Activated naive CD8-positive, alpha-beta T cell treated with anti-CD3 and anti-CD28 coated beads for 36 hours (primary cell): Measurements from ENCODE around the gene STX16. TPM values are rescaled to one million over a fixed set of nuclear protein-coding genes. Genes with fewer than 3 reads are reported as not detected.
"Not testable (repeated sequence)": the region's sequence is repeated elsewhere in the genome, so short reads cannot be mapped to it uniquely, and the experiment has no call there.

Source experiments
- DNase-seq: peaks from one replicate; pipeline ENCODE4 v3.0.0; 2021
- H3K27ac Mint-ChIP-seq: one replicate; pipeline ENCODE4 v1.8.0; 2022; ENCODE audit warnings: mild to moderate bottlenecking, moderate library complexity, mixed read lengths
- H3K27me3 Mint-ChIP-seq: one replicate; pipeline ENCODE4 v1.8.0; 2022; ENCODE audit warnings: mild to moderate bottlenecking, mixed read lengths
- H3K36me3 Mint-ChIP-seq: one replicate; pipeline ENCODE4 v1.8.0; 2021; ENCODE audit warnings: mild to moderate bottlenecking, mixed read lengths
- H3K4me1 Mint-ChIP-seq: one replicate; pipeline ENCODE4 v1.8.0; 2021; ENCODE audit warnings: mixed read lengths
- H3K4me3 Mint-ChIP-seq: one replicate; pipeline ENCODE4 v1.8.0; 2022; ENCODE audit warnings: mild to moderate bottlenecking, moderate library complexity, mixed read lengths
- H3K9me3 Mint-ChIP-seq: one replicate; pipeline ENCODE4 v1.8.0; 2022; ENCODE audit warnings: mixed read lengths
- total RNA-seq, 2 experiments: library from RNA; stranded (reverse); gene quantifications; one replicate each; pipeline ENCODE4 v1.2.3, GENCODE V29; 2021

Gene STX16
- total RNA-seq, 2 experiments from 2014 or later = 84.0 to 93.5 TPM

DNA sequence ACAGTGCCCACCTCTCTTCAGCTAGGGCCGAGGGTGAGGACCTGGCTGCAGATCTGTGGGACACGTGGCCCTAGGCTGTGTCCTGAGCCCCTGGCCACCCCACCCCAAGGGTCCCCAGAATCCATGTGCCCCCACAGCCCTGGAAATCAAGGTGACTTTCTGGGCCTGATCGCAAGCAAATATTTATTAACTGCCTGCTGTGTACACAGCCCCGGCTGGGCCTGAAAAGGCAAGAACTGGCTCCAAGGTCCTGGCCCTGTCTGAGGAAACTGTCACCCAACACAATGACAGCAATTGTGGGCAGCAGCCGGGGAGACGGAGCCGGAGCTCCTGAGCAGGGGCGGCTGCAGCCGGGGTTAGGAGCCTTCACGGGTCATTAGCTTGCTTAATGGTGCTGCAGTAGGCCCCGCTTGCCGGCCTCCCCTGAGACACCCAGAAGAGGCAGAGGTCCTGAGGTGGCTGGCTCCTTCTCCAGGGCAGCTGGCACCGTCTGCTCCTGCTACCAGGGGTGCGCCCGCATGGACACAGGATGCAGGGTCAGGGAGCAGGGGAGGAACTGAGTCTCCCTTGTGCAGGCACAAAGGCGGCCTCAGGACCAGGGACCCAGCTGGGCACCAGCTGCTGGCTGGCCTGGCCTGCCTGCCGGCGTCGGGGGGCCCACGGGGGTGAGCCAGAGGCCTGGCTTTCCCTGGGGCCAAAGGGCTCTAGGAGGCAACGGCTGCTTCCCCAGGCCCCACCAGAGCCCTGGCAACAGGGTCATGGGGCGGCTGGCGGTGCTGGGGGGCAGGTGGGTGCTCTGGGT lies 65.6 kb downstream of the STX16 start:
- peaks cover 8% of the 10 kb centered on the region for H3K27me3 Mint-ChIP-seq
- H3K27ac Mint-ChIP-seq = no peak overlapping the region
- H3K36me3 Mint-ChIP-seq = no peaks in the 10 kb centered on the region
- H3K4me1 Mint-ChIP-seq = no peaks in the 10 kb centered on the region
- DNase-seq = no peak
- no peak overlapping the region for H3K4me3 Mint-ChIP-seq
- H3K9me3 Mint-ChIP-seq = no peaks in the 10 kb centered on the region

DNA sequence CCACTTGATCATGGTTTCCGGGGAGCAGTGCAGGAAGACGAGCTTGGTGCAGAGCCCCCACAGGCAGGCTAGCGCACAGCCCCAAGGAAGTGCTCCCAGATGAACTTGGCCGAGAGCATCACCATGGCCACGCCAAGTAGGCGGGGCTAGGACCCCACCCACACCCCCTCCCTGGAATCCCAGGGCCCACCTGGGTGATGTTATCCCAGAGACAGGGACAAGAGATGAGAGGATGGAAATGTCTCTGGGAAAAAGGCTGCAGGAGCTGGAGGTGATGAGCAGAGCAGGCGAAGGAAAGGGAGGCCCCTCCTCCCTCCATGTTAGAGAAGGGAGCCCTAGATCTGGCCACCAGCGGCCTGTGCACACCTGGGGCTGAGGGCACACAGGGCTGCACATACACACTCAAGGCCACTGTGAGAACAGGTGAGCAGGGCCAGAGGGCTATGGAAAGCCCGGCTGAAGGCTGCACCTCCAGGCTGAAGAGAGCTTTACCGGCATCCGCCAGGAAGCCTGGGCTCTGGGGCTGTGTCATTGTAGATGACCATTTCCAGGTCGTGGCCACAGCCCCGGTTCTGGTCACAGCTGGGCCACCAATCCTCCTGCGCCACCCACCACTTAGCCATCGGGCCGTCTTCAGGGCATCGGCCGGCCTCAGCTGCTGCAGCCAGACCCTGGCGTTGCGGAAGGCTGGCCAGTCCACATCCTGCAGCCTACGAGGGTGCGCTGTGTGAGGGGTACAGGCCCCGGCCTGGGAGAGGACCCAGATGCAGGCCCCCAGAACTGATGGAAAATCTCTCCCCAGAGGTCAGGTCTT lies 66.4 kb downstream of the STX16 start:
- peaks cover 13% of the 10 kb centered on the region for H3K27me3 Mint-ChIP-seq
- no peak overlapping the region for H3K27ac Mint-ChIP-seq
- no peaks in the 10 kb centered on the region for H3K4me1 Mint-ChIP-seq
- H3K9me3 Mint-ChIP-seq = no peaks in the 10 kb centered on the region
- no peaks in the 10 kb centered on the region for H3K36me3 Mint-ChIP-seq
- no peak overlapping the region for H3K4me3 Mint-ChIP-seq
- no peak for DNase-seq

DNA sequence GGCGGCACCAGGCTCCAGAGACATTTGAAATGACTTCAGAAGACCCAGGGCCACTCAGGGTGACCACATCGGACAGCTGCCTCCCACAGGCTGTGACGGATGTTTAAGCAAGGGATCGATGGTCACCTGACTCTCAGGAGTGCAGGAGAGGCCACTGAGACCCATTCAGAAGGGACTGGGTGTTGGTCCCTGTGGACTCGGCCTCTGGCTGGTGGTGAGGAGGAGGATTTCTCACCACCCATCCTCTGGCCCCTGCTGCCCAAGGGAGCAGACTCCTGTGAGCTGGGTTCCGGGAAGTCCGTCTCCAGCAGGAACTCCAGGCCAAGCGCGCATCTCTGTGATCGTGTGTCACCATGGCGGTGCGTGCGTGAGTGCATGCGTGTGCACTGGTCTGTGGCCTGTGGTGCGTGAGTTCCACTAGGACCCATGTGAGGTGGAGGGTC lies 67.1 kb downstream of the STX16 start:
- Mint-ChIP-seq H3K27ac (no peak overlapping the region), H3K4me3 (no peak overlapping the region), H3K36me3 (no peaks in the 10 kb centered on the region), H3K9me3 (no peaks in the 10 kb centered on the region), H3K27me3 (peaks cover 19% of the 10 kb centered on the region), H3K4me1 (no peaks in the 10 kb centered on the region)
- DNase-seq = no peak

DNA sequence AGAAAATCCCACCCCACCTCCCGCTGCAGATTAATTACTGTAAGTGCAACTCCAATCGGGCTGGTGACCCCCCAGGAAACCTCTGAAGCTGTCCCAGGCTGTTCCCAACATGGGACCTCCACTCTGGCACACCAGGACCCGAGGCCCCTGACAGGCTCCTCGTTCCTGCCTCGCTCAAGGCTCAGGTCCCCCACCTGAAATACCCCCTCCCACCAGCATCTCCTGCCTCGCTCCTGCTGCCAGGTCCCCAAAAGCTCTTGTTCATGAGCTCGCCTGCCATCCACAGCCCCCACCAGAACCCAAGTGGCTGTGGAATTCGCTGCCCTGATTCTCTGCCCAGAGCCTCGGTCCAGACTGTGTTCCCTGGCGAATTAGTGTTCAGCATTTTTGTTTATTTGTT lies 67.6 kb downstream of the STX16 start:
- Mint-ChIP-seq H3K36me3 (no peaks in the 10 kb centered on the region), H3K9me3 (no peaks in the 10 kb centered on the region), H3K4me3 (no peak overlapping the region), H3K27me3 (peaks cover 25% of the 10 kb centered on the region), H3K4me1 (no peaks in the 10 kb centered on the region), H3K27ac (peak overlapping the region; percentile 54)
- no peak for DNase-seq

DNA sequence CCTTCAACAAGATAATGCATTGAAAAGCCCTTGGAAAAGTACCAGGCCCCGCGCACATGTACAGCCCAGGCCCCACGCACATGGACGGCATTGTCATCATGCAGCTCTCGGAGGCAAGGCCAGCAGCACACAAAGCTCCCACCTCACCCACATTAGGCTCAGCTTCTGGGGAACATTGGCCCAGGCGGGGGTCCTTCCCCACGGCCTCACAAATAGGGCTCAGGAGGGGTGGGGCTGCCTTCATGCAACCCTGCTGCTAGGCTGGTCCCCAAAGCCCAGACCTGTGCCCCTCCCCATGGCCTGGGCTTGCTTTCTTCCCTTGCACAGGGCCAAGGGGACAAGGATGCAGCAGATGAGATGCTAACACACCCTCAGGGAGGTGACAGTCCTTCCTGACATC lies 68.2 kb downstream of the STX16 start:
- Mint-ChIP-seq H3K27me3 (peaks cover 31% of the 10 kb centered on the region), H3K36me3 (no peaks in the 10 kb centered on the region), H3K4me1 (no peaks in the 10 kb centered on the region), H3K9me3 (no peaks in the 10 kb centered on the region), H3K27ac (no peak overlapping the region), H3K4me3 (no peak overlapping the region)
- DNase-seq = no peak

DNA sequence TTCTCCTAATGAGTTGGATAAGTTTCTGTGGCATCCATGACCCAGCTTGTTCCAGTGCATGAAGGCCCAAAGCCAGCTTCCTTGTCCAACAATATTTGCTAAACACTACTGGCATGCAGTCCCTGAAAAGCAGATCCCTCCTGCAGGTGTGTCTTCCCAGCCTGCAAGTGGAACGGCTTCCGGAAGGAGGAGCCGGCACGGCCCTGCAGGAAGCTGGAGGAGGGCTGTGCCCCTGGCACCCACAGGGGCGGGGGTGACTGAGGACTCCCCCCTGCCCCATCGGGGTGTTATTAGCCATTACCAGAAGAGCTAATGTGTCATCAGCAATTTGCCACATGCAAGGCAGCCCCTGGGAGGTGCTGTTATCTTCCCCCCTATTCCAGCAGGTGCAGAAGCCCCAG lies 68.9 kb downstream of the STX16 start:
- Mint-ChIP-seq H3K4me1 (no peaks in the 10 kb centered on the region), H3K4me3 (no peak overlapping the region), H3K9me3 (no peaks in the 10 kb centered on the region), H3K36me3 (no peaks in the 10 kb centered on the region), H3K27ac (no peak overlapping the region), H3K27me3 (peaks cover 38% of the 10 kb centered on the region)
- no peak for DNase-seq

DNA sequence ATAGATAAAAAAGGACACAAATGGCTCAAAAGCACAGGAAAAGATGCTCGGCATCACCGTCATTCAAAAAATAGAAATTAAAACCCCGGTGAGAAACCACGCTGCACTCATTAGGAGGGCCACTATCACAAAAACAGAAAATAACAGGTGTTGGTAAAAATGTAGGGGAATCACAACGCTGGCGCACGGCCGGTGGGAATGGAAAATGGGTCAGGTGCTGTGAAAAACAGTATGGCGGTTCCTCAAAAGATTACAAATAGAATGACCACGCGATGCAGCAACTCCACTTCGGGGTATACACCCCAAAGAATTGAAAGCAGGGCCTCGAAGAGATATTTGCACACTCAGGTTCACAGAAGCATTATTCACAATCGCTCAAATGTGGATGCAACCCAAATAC lies 69.8 kb downstream of the STX16 start:
- Mint-ChIP-seq H3K36me3 (no peaks in the 10 kb centered on the region), H3K27me3 (peaks cover 40% of the 10 kb centered on the region), H3K4me1 (no peaks in the 10 kb centered on the region), H3K4me3 (no peak overlapping the region), H3K9me3 (no peaks in the 10 kb centered on the region), H3K27ac (no peak overlapping the region)
- no peak for DNase-seq

DNA sequence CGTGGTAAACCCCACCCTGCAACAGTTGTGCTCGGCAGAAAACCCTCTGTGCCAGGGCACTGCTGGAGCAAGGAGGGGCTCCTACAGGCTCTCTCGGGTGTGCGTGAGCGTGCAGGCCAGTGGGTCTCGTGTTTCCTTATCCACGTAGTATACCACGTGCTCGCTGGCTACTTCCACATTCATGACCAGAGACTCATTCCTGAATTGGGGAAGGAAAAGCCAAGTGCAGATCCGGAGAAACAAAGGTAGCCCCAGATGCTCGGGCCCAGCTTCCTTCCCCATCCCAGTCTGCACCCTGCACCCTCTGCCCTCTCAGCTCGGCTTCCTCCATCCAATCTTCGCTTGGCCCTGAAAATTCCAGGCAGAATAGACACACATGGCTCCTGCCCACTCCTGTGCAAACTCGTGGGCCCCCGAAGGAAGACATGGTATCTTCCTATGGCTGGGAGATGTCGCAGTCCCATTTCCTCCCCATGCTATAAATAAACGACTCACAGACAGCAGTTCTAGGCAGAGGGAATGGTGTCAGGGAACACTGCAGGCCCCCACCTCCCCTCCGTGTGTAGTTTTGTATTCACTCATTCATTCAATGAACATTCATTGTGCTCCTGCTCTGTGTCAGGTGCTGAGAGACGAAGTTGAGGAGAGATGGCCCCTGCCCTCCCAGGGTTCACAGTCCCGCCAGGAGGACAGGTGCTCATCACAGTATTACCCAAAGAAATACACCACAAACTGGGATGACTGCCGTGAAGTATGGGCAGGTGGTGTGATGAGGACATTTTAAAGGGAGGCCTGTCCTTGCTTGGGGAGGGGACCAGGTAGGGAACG lies 71.1 kb downstream of the STX16 start:
- DNase-seq = no peak
- H3K27me3 Mint-ChIP-seq = peaks cover 42% of the 10 kb centered on the region
- H3K9me3 Mint-ChIP-seq = peaks cover 5% of the 10 kb centered on the region

DNA sequence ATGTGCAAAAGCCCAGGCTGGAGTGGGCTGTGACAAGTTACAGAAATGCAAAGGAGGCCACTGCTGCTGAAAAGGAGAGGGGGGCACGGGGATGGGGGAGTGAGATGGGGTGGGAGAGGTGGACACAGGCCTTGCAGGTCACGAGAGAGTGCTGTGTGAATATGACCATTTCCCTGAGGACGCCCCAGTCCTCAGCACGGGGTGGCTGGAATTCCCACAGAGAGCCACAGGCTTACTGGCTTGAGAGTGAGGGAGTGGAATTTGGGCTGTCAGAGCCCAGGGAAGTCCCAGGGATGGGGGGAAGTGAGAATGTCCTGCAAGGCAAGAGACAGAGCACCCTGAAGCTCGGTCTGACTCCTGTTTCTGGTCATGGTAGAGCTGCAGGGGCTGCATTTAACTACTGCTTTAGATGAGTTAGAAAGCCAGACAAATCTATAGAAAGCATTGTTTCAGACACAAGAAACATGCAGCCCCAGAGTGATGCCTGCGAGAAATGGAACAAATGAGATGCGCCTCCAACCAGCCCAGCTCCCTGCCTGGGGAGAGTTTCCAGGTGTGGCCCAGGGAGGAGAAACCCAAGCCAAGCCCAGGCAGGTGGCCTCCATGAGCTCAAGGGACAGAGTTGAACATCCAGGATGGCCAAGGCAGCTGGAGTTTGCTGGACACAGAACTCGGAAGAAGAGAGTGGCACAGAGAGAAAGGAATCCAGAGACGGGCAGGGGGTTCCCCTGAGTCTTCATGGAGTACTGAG lies 72.0 kb downstream of the STX16 start:
- DNase-seq = no peak
- H3K27me3 Mint-ChIP-seq = peaks cover 48% of the 10 kb centered on the region
- no peaks in the 10 kb centered on the region for H3K4me1 Mint-ChIP-seq
- H3K36me3 Mint-ChIP-seq = peaks cover 2% of the 10 kb centered on the region
- H3K9me3 Mint-ChIP-seq = peaks cover 11% of the 10 kb centered on the region
- H3K27ac Mint-ChIP-seq = no peak overlapping the region
- no peak overlapping the region for H3K4me3 Mint-ChIP-seq

More for the DNA sequence above, 71.1 kb downstream of the STX16 start:
- no peaks in the 10 kb centered on the region for H3K4me1 Mint-ChIP-seq
- no peaks in the 10 kb centered on the region for H3K36me3 Mint-ChIP-seq
- H3K4me3 Mint-ChIP-seq = no peak overlapping the region
- H3K27ac Mint-ChIP-seq = no peak overlapping the region

DNA sequence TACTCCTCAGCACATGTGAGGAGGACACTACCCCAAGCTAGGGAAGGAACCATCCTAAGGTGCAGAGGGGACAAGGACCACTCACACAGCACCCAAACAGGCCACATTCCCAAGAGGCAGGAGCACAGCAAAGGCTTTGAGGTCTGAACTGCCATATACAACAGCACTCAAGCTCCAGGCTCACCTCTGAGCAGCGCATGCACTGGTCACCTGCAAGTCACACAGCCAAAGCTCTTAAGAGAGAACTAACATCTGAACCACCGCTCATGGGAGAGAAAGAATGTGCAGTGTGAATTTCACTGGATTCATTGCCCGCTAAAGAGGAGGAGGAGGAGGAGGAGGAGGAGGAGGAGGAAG lies 72.5 kb downstream of the STX16 start:
- Mint-ChIP-seq H3K4me3 (no peak overlapping the region), H3K27me3 (peaks cover 48% of the 10 kb centered on the region), H3K36me3 (peaks cover 2% of the 10 kb centered on the region), H3K4me1 (no peaks in the 10 kb centered on the region), H3K27ac (no peak overlapping the region), H3K9me3 (peaks cover 12% of the 10 kb centered on the region)
- DNase-seq = no peak

DNA sequence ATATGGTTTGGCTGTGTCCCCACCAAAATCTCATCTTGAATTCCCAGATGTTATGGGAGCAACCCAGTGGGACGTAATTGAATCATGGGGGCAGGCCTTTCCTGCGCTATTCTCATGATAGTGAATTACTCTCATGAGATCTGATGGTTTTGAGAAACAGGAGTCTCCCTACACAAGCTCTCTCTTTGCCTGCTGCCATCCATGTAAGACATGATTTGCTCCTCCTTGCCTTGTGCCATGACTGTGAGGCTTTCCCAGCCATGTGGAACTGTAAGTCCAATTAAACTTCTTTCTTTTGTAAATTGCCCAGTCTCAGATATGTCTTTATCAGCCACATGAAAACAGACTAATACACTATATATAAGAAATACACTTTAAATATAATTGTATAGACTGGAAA lies 75.1 kb downstream of the STX16 start:
- DNase-seq, H3K27ac Mint-ChIP-seq, H3K4me3 Mint-ChIP-seq, H3K4me1 Mint-ChIP-seq, H3K36me3 Mint-ChIP-seq: not testable (repeated sequence)
- Mint-ChIP-seq H3K9me3 (peaks cover 12% of the 10 kb centered on the region), H3K27me3 (peaks cover 63% of the 10 kb centered on the region)

Other genes with a start within 250 kb of the STX16 start
- gene APCDD1L, start 135.9 kb upstream of the STX16 start, total RNA-seq = not detected
- gene NPEPL1, start 41.5 kb downstream of the STX16 start, total RNA-seq = 10 to 100 TPM; 13.7 to 15.2 TPM
- gene GNAS-AS1, start 199.6 kb downstream of the STX16 start, total RNA-seq = 1 to 10 TPM; 1.0 to 1.3 TPM
- gene GNAS, start 201.4 kb downstream of the STX16 start, total RNA-seq = 100 to 1,000 TPM; 779 to 785 TPM